OCI-LY7 (cell line): ENCODE measurements around the gene MTHFD1L.

Source experiments
- EZH2phosphoT487 ChIP-seq: fragments of 200-600 bp; sonication (generic); IDR thresholded peaks from 2 replicates; pipeline ENCODE4 v1.6.1; 2018; ENCODE audit warnings: low read depth, borderline replicate concordance, mild to moderate bottlenecking, mixed run types, antibody characterized with exemption, low read length, moderate library complexity, mixed read lengths
- TF ChIP-seq, protein P1 (sequence below): fragments of 200-600 bp; sonication (generic); conservative IDR thresholded peaks from 2 replicates; pipeline ENCODE4 v1.5.1; 2014; ENCODE audit warnings: mild to moderate bottlenecking, antibody characterized with exemption, low read length, moderate library complexity, mixed read lengths

DNA sequence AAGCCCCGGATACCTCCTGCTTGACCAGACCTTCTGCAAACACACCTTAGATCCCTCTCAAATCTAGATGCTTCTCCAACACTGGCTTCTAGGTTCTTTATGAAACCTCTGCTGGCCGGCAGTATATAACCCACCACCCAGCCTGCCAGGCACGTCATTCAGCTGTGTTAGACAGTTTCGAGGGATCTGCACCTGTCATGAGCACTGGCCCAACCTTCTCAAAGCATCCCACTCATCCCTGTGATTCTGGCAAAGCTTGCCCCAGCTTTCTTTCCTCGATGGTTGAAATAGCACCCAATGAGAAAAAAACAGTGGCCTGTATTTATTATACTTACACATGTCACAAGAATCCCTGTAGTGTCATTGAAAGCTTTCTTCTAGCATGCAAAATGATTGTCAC, 157.8 kb downstream of the MTHFD1L start:
- TF ChIP-seq, protein P1, sequence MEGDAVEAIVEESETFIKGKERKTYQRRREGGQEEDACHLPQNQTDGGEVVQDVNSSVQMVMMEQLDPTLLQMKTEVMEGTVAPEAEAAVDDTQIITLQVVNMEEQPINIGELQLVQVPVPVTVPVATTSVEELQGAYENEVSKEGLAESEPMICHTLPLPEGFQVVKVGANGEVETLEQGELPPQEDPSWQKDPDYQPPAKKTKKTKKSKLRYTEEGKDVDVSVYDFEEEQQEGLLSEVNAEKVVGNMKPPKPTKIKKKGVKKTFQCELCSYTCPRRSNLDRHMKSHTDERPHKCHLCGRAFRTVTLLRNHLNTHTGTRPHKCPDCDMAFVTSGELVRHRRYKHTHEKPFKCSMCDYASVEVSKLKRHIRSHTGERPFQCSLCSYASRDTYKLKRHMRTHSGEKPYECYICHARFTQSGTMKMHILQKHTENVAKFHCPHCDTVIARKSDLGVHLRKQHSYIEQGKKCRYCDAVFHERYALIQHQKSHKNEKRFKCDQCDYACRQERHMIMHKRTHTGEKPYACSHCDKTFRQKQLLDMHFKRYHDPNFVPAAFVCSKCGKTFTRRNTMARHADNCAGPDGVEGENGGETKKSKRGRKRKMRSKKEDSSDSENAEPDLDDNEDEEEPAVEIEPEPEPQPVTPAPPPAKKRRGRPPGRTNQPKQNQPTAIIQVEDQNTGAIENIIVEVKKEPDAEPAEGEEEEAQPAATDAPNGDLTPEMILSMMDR: no peak
- no peak for TF ChIP-seq EZH2phosphoT487
